Retinal pigment epithelial cell (primary cell): Measurements from ENCODE around the gene LRRC3.

Experiments
- DNase-seq: peaks from one replicate; pipeline ENCODE4 v3.0.0-alpha.2; 2010; ENCODE audit warnings: low read depth
- H3K4me3 ChIP-seq: 2 replicates; pipeline ENCODE4 v1.5.1; 2011; ENCODE audit warnings: mild to moderate bottlenecking, low read length, control low read depth, moderate library complexity
- CTCF ChIP-seq: conservative IDR thresholded peaks from 2 replicates; pipeline ENCODE4 v1.5.1; 2011; ENCODE audit warnings: low read depth, low read length, control low read depth, inconsistent platforms

LRRC3 gene

GRCh38 chr21:44461464-44462001, 6.2 kb downstream of the LRRC3 start:
- TF ChIP-seq CTCF: peak; percentile 6
- DNase-seq: no peak
- H3K4me3 ChIP-seq: no peak overlapping the region

- H3K4me3 ChIP-seq: no peak overlapping the region
- no peak for TF ChIP-seq CTCF
- no peak for DNase-seq
These were observed 7.0 kb downstream of the LRRC3 start for GRCh38 chr21:44462086-44462833.

- TF ChIP-seq CTCF: no peak
- no peak for DNase-seq
These were observed 7.5 kb downstream of the LRRC3 start for GRCh38 chr21:44462834-44463200.

GRCh38 chr21:44463724-44464123, 8.4 kb downstream of the LRRC3 start:
- H3K4me3 ChIP-seq: no peak overlapping the region
- no peak for TF ChIP-seq CTCF

More at GRCh38 chr21:44462834-44463200, 7.5 kb downstream of the LRRC3 start:
- no peak overlapping the region for H3K4me3 ChIP-seq

GRCh38 chr21:44464351-44464750, 9.0 kb downstream of the LRRC3 start:
- TF ChIP-seq CTCF: no peak
- H3K4me3 ChIP-seq: no peak overlapping the region
- no peak for DNase-seq

More at GRCh38 chr21:44463724-44464123, 8.4 kb downstream of the LRRC3 start:
- DNase-seq: no peak

DNA sequence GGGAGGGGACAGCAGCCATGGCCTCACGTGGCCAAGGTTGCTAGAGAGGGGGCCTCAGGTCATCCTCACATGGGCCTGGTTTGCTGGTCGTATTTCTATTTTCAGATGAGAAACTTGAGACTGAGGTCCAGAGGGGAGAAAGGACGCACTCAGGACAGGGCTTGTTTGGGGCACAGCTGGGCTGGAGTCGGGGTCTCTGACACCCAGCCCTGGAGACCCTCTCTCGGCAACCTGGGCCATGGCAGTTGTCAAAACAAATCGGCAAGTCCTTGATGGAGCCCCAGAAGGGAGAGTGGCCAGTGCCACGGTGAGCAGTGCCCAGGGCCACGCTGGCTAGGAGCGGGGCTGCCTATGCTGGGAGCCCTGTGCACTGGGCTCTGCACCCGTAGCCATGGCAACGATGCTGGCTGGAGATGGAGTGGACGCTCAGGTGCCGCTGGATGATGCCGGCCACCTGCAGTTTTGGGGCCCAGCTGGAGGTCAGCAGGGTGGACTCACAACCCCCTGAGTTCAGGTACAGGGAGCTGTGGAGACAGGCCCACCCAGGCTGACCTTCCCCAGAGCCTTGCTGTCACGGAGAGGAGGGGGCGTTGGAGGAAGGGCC, 11.1 kb downstream of the LRRC3 start:
- TF ChIP-seq CTCF: no peak
- DNase-seq: no peak

More for the DNA sequence above, 11.1 kb downstream of the LRRC3 start:
- no peak overlapping the region for H3K4me3 ChIP-seq
